Prostate gland (tissue), 2 donors: ENCODE measurements around the gene LSG1. TPM values are rescaled to one million over a fixed set of nuclear protein-coding genes. Genes with fewer than 3 reads are reported as not detected.

ENCODE experiments used
- DNase-seq: peaks from one replicate; pipeline ENCODE4 v3.0.0-alpha.2; 2019; ENCODE audit warnings: low spot score
- H3K27ac ChIP-seq, 2 donors: fragments of 200-600 bp; sonication (generic); 2 replicates each; pipeline ENCODE4 v1.5.1; 2017 to 2019
- H3K27me3 ChIP-seq: fragments of 200-600 bp; sonication (generic); replicated peaks from 2 replicates; pipeline ENCODE4 v1.5.1; 2019; ENCODE audit not compliant: insufficient read depth
- H3K36me3 ChIP-seq, 2 donors: fragments of 200-600 bp; sonication (generic); 1 replicate in 1 of 2; 2 replicates in 1 of 2; pipeline versions ENCODE4 v1.5.1 to v1.8.1; 2017 to 2019
- H3K4me1 ChIP-seq: fragments of 200-600 bp; sonication (generic); replicated peaks from 2 replicates; pipeline ENCODE4 v1.5.1; 2019
- H3K4me3 ChIP-seq, 2 donors: fragments of 200-600 bp; sonication (generic); 2 replicates each; pipeline ENCODE4 v1.5.1; 2017 to 2019
- H3K9me3 ChIP-seq: fragments of 200-600 bp; sonication (generic); 2 replicates; pipeline ENCODE4 v1.5.1; 2017
- CTCF ChIP-seq, 4 experiments: fragments of 200-600 bp in 2 of 4; fragments of 450-650 bp in 2 of 4; sonication (generic) in 2 of 4; IDR thresholded peaks; 1 replicate in 3 of 4; 2 replicates in 1 of 4; pipeline ENCODE4 v1.5.1; 2016 to 2019; ENCODE audit warnings: antibody characterized with exemption in 4 of 4, mild to moderate bottlenecking in 2 of 4, moderate library complexity in 2 of 4
- POLR2A ChIP-seq: fragments of 450-650 bp; IDR thresholded peaks from one replicate; pipeline ENCODE4 v1.6.1; 2016; ENCODE audit warnings: antibody characterized with exemption, mild to moderate bottlenecking
- POLR2AphosphoS5 ChIP-seq: sonication (generic); formaldehyde crosslinking; IDR thresholded peaks from one replicate; pipeline ENCODE4 v1.6.1; 2017; ENCODE audit warnings: antibody characterized with exemption
- WGBS: methylation state at CpG from one replicate; pipeline ENCODE4 v1.1.5; 2018; 5-methylcytosine and 5-hydroxymethylcytosine counted together
- intact Hi-C: fragments of 100-400 bp; cut with DNase I; formaldehyde crosslinking; loops from one replicate; pipeline ENCODE4 v1.14.2; 2022
- total RNA-seq, 2 donors: library from RNA; depleted of rRNA; stranded (reverse); fragments of >200 nt; gene quantifications; one replicate each; pipeline ENCODE4 v1.1.0, GENCODE V29; 2016

The LSG1 gene
- total RNA-seq, 2 donors from 2014 or later = 25.9 to 49.6 TPM

DNA sequence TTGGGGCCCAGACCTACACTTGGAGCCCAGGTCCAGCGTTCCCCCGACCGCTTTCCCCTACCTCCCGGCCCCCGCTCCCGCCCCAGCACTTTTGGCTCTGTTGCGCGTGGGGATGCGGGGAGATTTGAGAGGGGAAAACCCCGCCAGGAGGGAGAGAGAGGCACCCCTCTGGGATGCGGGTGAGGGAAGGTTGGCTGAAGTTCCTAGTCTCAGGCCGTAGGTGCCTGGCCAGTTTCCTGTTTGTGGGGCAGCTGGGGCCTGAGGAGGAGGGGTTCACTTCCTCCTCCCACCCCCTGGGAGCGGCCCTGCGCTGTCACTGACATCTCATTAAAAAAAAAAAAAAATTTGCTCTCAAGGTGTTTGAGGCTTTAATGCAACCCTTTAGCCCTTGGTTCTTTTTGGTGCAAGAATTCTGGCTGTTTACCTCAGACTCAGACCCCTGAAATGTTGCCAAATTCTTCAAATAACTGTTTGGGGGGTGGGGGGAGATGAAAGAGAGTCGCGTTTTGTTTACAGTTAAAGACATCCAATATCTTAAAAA lies 16.3 kb upstream of the LSG1 start:
- H3K36me3 ChIP-seq = no peaks in the 10 kb centered on the region
- no peaks in the 10 kb centered on the region for H3K27me3 ChIP-seq
- DNase-seq = no peak
- TF ChIP-seq POLR2A = no peak
- no peak for TF ChIP-seq POLR2AphosphoS5
- TF ChIP-seq CTCF (IDR thresholded peaks at IDR 0.05) = no peak
- peak overlapping the region; percentile 70 to 82 for H3K27ac ChIP-seq
- 13% methylated on average over 16 of the region's 16 CpGs for WGBS
- intact Hi-C loops = loop anchor here (5.0 to 10.0 kb wide), 4 partner anchors 84 to 839 kb away; partner anchors contain the start of gene ACAP2
- H3K4me1 ChIP-seq = peaks cover 3% of the 10 kb centered on the region
- peak overlapping the region; percentile 64 to 78 for H3K4me3 ChIP-seq
- H3K9me3 ChIP-seq = no peaks in the 10 kb centered on the region

- no peaks in the 10 kb centered on the region for H3K27me3 ChIP-seq
- intact Hi-C loops = loop anchor here (5.0 to 10.0 kb wide), 4 partner anchors 85 to 840 kb away; partner anchors contain the start of gene ACAP2
- H3K4me3 ChIP-seq = peak overlapping the region; percentile 64 to 78
- peak; percentile 57 for DNase-seq
- H3K9me3 ChIP-seq = no peaks in the 10 kb centered on the region
- TF ChIP-seq POLR2A = no peak
- TF ChIP-seq CTCF (IDR thresholded peaks at IDR 0.05) = peak; percentile 26 to 53 (median 38)
- peak; percentile 7 for TF ChIP-seq POLR2AphosphoS5
- WGBS = 4% methylated on average over 35 of the region's 57 CpGs
- H3K36me3 ChIP-seq = no peaks in the 10 kb centered on the region
- peak overlapping the region; percentile 70 to 82 for H3K27ac ChIP-seq
- H3K4me1 ChIP-seq = peaks cover 3% of the 10 kb centered on the region
These were observed 15.7 kb upstream of the LSG1 start for GRCh38 chr3:194687638-194688199.

DNA sequence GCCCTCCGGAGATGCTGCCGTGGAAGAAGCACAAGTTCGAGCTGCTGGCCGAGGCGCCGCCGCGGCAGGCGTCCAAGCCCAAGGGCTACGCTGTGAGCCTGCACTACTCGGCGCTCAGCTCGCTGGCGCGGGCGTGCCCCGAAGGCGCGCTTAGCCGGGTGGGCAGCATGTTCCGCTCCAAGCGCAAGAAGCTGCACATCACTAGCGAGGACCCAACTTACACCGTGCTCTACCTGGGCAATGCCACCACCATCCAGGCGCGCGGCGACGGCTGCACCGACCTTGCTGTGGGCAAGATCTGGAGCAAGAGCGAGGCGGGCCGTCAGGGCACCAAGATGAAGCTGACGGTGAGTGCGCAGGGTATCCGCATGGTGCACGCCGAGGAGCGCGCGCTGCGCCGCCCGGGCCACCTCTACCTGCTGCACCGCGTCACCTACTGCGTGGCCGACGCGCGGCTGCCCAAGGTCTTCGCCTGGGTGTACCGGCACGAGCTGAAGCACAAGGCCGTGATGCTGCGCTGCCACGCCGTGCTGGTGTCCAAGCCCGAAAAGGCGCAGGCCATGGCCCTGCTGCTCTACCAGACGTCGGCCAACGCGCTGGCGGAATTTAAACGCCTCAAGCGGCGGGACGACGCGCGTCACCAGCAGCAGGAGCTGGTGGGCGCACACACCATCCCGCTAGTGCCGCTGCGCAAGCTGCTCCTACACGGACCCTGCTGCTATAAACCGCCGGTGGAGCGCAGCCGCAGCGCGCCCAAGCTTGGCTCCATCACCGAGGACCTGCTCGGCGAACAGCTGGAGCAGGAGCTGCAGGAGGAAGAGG lies 15.0 kb upstream of the LSG1 start:
- no peak for DNase-seq
- TF ChIP-seq CTCF (IDR thresholded peaks at IDR 0.05) (no peak), POLR2A (no peak), POLR2AphosphoS5 (no peak)
- 6% methylated on average over 76 of the region's 86 CpGs for WGBS
- H3K27ac ChIP-seq = peak overlapping the region; percentile 70 to 82
- intact Hi-C loops = loop anchor here (5.0 to 10.0 kb wide), 4 partner anchors 85 to 840 kb away; partner anchors contain the start of gene ACAP2
- no peaks in the 10 kb centered on the region for H3K36me3 ChIP-seq
- no peaks in the 10 kb centered on the region for H3K27me3 ChIP-seq
- peak overlapping the region; percentile 64 to 78 for H3K4me3 ChIP-seq
- peaks cover 3% of the 10 kb centered on the region for H3K4me1 ChIP-seq
- H3K9me3 ChIP-seq = no peaks in the 10 kb centered on the region

DNA sequence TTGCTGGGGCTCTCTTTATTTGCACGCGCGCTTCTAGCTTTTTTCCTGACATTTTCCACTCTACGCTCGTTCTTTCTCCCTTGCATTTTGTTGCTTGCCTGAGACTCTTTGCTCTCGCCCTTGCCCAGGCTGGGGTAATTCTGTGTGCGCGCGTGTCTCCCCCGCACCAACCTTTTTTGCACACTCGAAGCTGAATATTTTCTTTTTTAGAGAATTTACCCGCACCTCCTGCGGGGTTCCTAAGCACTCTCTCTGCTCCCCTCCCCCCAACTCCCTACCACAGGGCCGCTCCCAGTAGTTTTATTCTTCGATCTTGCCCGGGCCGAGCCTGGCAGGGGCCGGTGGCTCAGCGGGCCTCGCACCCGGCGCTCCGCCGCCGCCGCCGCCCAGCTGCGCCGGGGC lies 14.4 kb upstream of the LSG1 start:
- intact Hi-C loops = loop anchor here (5.0 to 10.0 kb wide), 4 partner anchors 86 to 841 kb away; partner anchors contain the start of gene ACAP2
- Histone ChIP-seq H3K4me1 (peaks cover 3% of the 10 kb centered on the region), H3K27ac (peak overlapping the region; percentile 66 to 70), H3K4me3 (peak overlapping the region; percentile 64 to 78), H3K27me3 (no peaks in the 10 kb centered on the region), H3K9me3 (no peaks in the 10 kb centered on the region), H3K36me3 (no peaks in the 10 kb centered on the region)
- DNase-seq = no peak
- TF ChIP-seq POLR2A (no peak), POLR2AphosphoS5 (no peak), CTCF (IDR thresholded peaks at IDR 0.05) (no peak)
- under 1% methylated on average over 29 of the region's 29 CpGs for WGBS
